Osteocyte (in vitro differentiated cells): ENCODE data around the gene FRY. TPM values are rescaled to one million over a fixed set of nuclear protein-coding genes. Genes with fewer than 3 reads are reported as not detected.
"Not testable (repeated sequence)": the region's sequence is repeated elsewhere in the genome, so short reads cannot be mapped to it uniquely, and the experiment has no call there.

Experiments used
- DNase-seq: peaks from one replicate; pipeline ENCODE4 v3.0.0; 2021; ENCODE audit warnings: mixed read lengths; ENCODE audit not compliant: unreplicated experiment; ENCODE audit errors: extremely low spot score
- H3K27ac Mint-ChIP-seq: one replicate; pipeline ENCODE4 v1.8.0; 2021; ENCODE audit warnings: mild to moderate bottlenecking, mixed read lengths; ENCODE audit not compliant: unreplicated experiment
- H3K27me3 Mint-ChIP-seq: one replicate; pipeline ENCODE4 v1.8.0; 2021; ENCODE audit warnings: mixed read lengths; ENCODE audit not compliant: unreplicated experiment
- H3K36me3 Mint-ChIP-seq: one replicate; pipeline ENCODE4 v1.8.0; 2021; ENCODE audit warnings: mixed read lengths; ENCODE audit not compliant: unreplicated experiment
- H3K4me1 Mint-ChIP-seq: one replicate; pipeline ENCODE4 v1.8.0; 2021; ENCODE audit warnings: mixed read lengths; ENCODE audit not compliant: unreplicated experiment
- H3K4me3 Mint-ChIP-seq: one replicate; pipeline ENCODE4 v1.8.0; 2021; ENCODE audit warnings: mild to moderate bottlenecking, moderate library complexity, mixed read lengths; ENCODE audit not compliant: unreplicated experiment
- H3K9me3 Mint-ChIP-seq: one replicate; pipeline ENCODE4 v1.8.0; 2021; ENCODE audit warnings: mixed read lengths; ENCODE audit not compliant: unreplicated experiment
- long read RNA-seq: library from polyadenylated mRNA; unstranded; transcript quantifications from one replicate; pipeline ENCODE4 v2.0.0, GENCODE V29; 2021
- total RNA-seq: library from RNA; stranded (reverse); gene quantifications from 2 replicates; pipeline ENCODE4 v1.2.1, GENCODE V29; 2021
- TF ChIP-seq, protein P1 (sequence below): fragments of 200-600 bp; sonication (generic); IDR thresholded peaks from 2 replicates; pipeline ENCODE4 v1.5.0; 2021; ENCODE audit warnings: antibody characterized with exemption, mild to moderate bottlenecking, moderate library complexity

Gene FRY
- 1.1 and 2.0 TPM in 2 replicates for total RNA-seq
- long read RNA-seq, partial matches to known transcripts = 2 of 4 reads
- long read RNA-seq, other reads (novel, unspliced or antisense) = 2 of 4 reads

DNA sequence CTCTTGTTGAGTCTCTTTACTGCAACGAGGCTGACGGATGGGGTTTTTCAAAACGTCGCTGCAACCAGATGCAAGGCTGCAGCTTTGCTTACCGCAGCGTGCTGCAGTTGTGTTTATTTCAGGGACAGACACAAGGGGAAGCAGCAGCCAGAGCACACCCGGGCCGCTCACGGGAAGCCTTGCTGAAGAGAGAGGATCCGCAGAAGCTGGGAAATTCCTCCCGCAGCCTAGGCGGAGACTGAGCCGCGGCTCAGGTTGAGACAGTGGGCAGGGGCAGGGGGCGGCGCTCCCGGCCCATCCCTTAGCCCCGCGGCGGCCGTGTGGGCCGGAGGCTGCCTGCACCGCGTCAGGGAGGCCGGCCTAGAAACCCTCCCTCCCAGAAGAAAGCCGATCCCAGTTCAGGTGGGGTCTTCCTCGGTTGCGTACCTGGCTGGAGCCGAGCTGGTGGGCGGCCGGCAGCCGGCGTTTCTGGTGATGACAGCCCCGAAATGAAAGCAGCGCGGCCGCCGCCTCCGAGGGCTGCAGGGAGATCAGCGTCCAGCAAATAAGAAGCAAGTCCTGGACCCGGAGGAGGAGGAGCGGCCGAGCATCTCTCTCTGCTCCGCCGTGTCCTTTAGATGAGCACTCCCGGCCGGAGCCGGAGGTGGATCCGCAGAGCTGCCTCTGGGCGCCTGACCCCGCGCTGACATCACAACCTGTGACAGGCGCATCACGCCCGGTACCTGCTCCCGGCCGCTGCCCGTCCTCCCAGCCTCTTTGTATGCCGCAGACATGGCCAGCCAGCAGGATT is at the start of gene FRY:
Gene FRY (plus strand): TSS at position 750 of the 790 bp plus-strand sequence. CDS start 22 bp downstream, at position 772.
- DNase-seq = no peak
- peaks cover 55% of the 10 kb centered on the region for H3K27me3 Mint-ChIP-seq
- H3K36me3 Mint-ChIP-seq = no peaks in the 10 kb centered on the region
- peak within 1 kb of the TSS; percentile 87 for H3K4me3 Mint-ChIP-seq
- TF ChIP-seq, protein P1, sequence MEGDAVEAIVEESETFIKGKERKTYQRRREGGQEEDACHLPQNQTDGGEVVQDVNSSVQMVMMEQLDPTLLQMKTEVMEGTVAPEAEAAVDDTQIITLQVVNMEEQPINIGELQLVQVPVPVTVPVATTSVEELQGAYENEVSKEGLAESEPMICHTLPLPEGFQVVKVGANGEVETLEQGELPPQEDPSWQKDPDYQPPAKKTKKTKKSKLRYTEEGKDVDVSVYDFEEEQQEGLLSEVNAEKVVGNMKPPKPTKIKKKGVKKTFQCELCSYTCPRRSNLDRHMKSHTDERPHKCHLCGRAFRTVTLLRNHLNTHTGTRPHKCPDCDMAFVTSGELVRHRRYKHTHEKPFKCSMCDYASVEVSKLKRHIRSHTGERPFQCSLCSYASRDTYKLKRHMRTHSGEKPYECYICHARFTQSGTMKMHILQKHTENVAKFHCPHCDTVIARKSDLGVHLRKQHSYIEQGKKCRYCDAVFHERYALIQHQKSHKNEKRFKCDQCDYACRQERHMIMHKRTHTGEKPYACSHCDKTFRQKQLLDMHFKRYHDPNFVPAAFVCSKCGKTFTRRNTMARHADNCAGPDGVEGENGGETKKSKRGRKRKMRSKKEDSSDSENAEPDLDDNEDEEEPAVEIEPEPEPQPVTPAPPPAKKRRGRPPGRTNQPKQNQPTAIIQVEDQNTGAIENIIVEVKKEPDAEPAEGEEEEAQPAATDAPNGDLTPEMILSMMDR = peak; percentile 20
- H3K4me1 Mint-ChIP-seq = peaks cover 13% of the 10 kb centered on the region
- no peak within 1 kb of the TSS for H3K27ac Mint-ChIP-seq
- H3K9me3 Mint-ChIP-seq = no peaks in the 10 kb centered on the region

GRCh38 chr13:31982124-31982523 is 49.5 kb upstream of the FRY start:
- DNase-seq = no peak
- Mint-ChIP-seq H3K9me3 (no peaks in the 10 kb centered on the region), H3K4me1 (peaks cover 13% of the 10 kb centered on the region), H3K27ac (peak overlapping the region; percentile 32), H3K27me3 (peaks cover 5% of the 10 kb centered on the region), H3K36me3 (no peaks in the 10 kb centered on the region), H3K4me3 (no peak overlapping the region)
- TF ChIP-seq, protein P1 = no peak

DNA sequence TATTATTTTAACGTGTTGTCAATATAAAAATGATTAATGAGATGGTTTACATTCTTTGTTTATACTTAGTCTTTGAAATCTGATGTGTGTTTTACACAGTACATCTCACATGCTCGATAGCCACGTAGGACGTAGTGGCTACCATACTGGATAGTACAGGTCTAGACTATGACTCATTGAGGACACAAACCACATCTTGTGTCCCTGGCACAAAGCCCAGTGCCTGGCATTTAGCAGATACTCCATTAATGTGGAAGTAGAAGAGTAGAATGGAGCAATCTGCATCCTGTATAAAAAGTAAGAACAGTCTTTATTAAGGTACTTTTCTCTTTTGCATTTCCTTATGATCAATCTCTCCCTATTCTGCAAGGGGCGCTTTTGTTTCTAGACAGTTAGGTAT is 49.0 kb upstream of the FRY start:
- no peak for DNase-seq
- TF ChIP-seq, protein P1 = no peak

DNA sequence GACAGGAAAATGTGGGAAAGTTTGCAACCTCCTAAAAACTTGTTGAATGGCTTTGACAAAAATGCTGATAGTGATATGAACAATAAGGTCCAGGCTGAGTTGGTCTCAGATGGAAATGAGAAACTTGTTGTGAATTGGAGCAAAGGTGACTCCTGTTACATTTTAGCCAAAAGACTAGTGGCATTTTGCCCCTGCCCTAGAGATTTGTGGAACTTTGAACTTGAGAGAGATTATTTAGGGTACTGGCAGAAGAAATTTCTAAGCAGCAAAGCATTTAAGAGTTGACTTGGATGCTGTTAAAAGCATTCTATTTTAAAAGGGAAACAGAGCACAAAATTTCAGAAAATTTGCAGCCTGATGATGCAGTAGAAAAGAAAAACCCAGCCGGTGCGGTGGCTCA is 47.9 kb upstream of the FRY start:
- H3K4me3 Mint-ChIP-seq, DNase-seq, H3K36me3 Mint-ChIP-seq, H3K9me3 Mint-ChIP-seq, H3K27ac Mint-ChIP-seq: not testable (repeated sequence)
- H3K27me3 Mint-ChIP-seq = peaks cover 10% of the 10 kb centered on the region
- peaks cover 13% of the 10 kb centered on the region for H3K4me1 Mint-ChIP-seq

More for the DNA sequence above, 49.0 kb upstream of the FRY start:
- Mint-ChIP-seq H3K27ac (no peak overlapping the region), H3K4me1 (peaks cover 13% of the 10 kb centered on the region), H3K4me3 (no peak overlapping the region), H3K9me3 (no peaks in the 10 kb centered on the region), H3K36me3 (no peaks in the 10 kb centered on the region), H3K27me3 (peaks cover 9% of the 10 kb centered on the region)

DNA sequence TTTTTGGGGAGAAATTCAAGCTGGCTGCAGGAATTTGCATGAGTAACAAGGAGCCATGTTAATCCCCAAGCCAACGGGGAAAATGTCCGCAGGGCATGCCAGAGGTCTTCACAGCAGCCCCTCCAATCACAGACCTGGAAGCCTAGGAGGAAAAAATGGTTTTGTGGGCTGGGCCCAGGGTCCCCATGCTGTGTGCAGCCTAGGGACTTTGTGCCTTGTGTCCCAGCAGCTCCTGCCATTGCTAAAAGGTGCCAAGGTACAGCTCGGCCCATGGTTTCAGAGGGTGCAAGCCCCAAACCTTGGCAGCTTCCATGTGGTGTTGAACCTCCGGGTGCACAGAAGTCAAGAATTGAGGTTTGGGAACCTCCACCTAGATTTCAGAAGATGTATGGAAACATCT is 47.2 kb upstream of the FRY start:
- H3K9me3 Mint-ChIP-seq, DNase-seq, H3K36me3 Mint-ChIP-seq, H3K27ac Mint-ChIP-seq, H3K4me3 Mint-ChIP-seq: not testable (repeated sequence)
- Mint-ChIP-seq H3K4me1 (peaks cover 13% of the 10 kb centered on the region), H3K27me3 (peaks cover 17% of the 10 kb centered on the region)

DNA sequence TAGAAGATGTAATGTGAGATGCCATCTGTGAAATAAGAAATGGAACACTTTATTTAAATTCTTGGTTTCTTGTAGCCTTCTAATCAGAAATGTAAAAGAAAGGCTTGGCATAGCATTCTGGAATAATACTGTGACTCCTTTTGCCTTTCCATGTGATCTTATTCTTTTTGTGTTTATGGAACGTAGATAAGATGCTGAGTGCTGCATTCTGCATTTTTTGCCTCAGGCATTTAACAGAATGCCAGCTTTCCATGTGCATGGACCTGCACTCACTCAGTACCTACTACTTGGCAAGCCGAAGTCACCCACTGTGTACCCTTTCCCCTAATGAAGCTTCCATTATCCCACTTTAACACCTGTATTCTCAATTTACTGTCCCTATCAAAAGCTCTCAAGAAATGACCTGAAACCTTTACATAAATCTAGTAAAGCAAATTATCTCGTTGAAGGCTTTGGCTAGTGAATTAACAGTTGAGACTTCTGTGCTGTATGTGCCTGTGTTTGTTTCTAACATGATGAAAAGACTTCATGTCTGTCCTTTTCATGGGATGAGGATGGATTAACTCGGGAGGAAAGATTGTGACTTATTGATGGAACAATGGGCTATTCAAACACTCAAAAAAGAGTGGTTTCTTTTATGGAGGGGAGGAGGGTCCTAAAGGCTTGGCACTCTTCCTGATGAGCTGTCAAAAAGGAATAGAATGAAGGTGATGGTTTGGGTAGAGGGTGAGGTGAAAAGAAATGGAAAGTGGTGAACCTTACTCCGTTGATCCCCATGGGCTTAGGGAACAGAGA is 44.7 kb upstream of the FRY start:
- Mint-ChIP-seq H3K4me3 (no peak overlapping the region), H3K9me3 (no peaks in the 10 kb centered on the region), H3K36me3 (no peaks in the 10 kb centered on the region), H3K27me3 (peaks cover 19% of the 10 kb centered on the region), H3K27ac (no peak overlapping the region), H3K4me1 (peaks cover 11% of the 10 kb centered on the region)
- DNase-seq = no peak
- TF ChIP-seq, protein P1 = no peak
